Neural crest cell (in vitro differentiated cells): ENCODE data around the gene ABCA1. TPM values are rescaled to one million over a fixed set of nuclear protein-coding genes. Genes with fewer than 3 reads are reported as not detected.
"Not testable (repeated sequence)": the region's sequence is repeated elsewhere in the genome, so short reads cannot be mapped to it uniquely, and the experiment has no call there.

Source experiments
- DNase-seq: peaks from one replicate; pipeline ENCODE4 v3.0.0; 2021; ENCODE audit warnings: low read depth, mixed read lengths, low spot score
- H3K27ac Mint-ChIP-seq: one replicate; pipeline ENCODE4 v1.8.0; 2021; ENCODE audit warnings: mild to moderate bottlenecking, mixed read lengths; ENCODE audit not compliant: unreplicated experiment
- H3K27me3 Mint-ChIP-seq: 2 replicates; pipeline ENCODE4 v1.8.0; 2021; ENCODE audit warnings: low read depth, mild to moderate bottlenecking, mixed read lengths
- H3K36me3 Mint-ChIP-seq: 2 replicates; pipeline ENCODE4 v1.8.0; 2021; ENCODE audit warnings: low read depth, mild to moderate bottlenecking, mixed read lengths
- H3K4me1 Mint-ChIP-seq: 2 replicates; pipeline ENCODE4 v1.8.0; 2021; ENCODE audit warnings: mixed read lengths
- H3K4me3 Mint-ChIP-seq: one replicate; pipeline ENCODE4 v1.8.0; 2021; ENCODE audit warnings: mild to moderate bottlenecking, mixed read lengths
- H3K9me3 Mint-ChIP-seq: 2 replicates; pipeline ENCODE4 v1.8.0; 2021; ENCODE audit warnings: mixed read lengths
- CTCF ChIP-seq: fragments of 200-600 bp; sonication (generic); conservative IDR thresholded peaks from 2 replicates; pipeline ENCODE4 v1.5.0; 2021; ENCODE audit warnings: antibody characterized with exemption, mild to moderate bottlenecking
- total RNA-seq: library from RNA; stranded (reverse); gene quantifications from 2 replicates; pipeline ENCODE4 v1.2.1, GENCODE V29; 2021

The ABCA1 gene
- total RNA-seq, 1 donor from 2014 or later: 6.5 TPM

GRCh38 chr9:104931256-104931655, 3.3 kb upstream of the ABCA1 start:
- no peak overlapping the region for H3K4me3 Mint-ChIP-seq
- H3K27me3 Mint-ChIP-seq: peaks cover 9% of the 10 kb centered on the region
- TF ChIP-seq CTCF: no peak
- no peaks in the 10 kb centered on the region for H3K36me3 Mint-ChIP-seq
- no peak overlapping the region for H3K27ac Mint-ChIP-seq
- no peak for DNase-seq
- H3K9me3 Mint-ChIP-seq: no peaks in the 10 kb centered on the region
- peaks cover 42% of the 10 kb centered on the region for H3K4me1 Mint-ChIP-seq

DNA sequence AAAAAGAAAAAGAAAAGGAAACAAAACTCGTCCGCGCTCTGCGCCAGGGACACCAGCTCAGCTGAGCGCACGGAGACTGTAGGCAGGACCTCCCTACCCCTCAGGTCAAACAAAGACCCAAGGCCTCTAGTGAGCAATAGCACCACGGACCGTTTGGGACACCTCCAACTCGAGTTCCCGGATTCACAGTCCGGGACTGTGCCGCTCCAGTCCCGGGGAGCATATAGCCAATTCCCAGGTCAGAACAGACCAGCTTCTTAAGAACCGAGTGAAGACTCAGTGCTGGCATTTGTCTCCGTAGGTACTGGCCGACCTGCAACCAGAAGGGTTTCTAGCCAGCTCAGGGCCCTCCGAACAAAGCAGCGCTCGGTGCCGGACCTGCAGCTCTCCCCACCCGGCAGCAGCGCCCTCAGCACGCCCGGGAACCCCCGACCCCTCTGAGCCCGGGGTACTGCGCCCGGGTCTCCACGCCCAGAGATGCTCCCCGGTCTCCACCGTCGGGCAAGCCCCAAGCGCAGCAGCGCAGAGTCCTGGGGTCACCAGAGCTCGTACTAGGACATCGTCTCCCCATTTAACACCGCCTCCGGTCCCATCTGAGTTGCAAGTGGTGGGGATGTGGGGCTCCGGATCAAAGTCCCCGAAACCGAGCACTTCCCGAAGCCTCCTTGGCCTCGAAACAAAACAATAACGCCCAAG, 591 bp downstream of the ABCA1 start:
- peak overlapping the region; percentile 94 for H3K27ac Mint-ChIP-seq
- H3K4me3 Mint-ChIP-seq: peak overlapping the region; percentile 97
- peak; percentile 18 for DNase-seq
- TF ChIP-seq CTCF: no peak
- peaks cover 21% of the 10 kb centered on the region for H3K4me1 Mint-ChIP-seq
- no peaks in the 10 kb centered on the region for H3K9me3 Mint-ChIP-seq
- H3K27me3 Mint-ChIP-seq: peaks cover 11% of the 10 kb centered on the region
- H3K36me3 Mint-ChIP-seq: no peaks in the 10 kb centered on the region

DNA sequence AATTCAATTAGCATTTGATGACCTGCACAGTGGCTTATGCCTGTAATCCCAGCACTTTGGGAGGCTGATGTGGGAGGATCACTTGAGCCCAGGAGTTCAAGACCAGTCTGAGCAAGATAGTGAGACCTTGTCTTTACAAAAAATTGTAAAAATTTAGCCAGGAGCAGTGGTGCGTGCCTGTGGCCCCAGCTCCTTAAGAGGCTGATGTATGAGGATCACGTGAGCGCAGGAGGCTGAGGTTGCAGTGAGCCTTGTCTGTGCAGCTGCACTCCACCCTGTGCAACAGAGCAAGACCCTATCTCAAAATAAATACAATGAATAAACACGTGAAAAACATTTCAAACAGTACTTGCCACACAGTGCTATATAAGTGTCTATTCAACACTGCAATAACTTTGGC, 4.2 kb downstream of the ABCA1 start:
- DNase-seq: no peak
- TF ChIP-seq CTCF: no peak
- H3K4me3 Mint-ChIP-seq: no peak overlapping the region
- H3K36me3 Mint-ChIP-seq: no peaks in the 10 kb centered on the region
- H3K27me3 Mint-ChIP-seq: peaks cover 11% of the 10 kb centered on the region
- H3K9me3 Mint-ChIP-seq: no peaks in the 10 kb centered on the region
- H3K27ac Mint-ChIP-seq: no peak overlapping the region
- H3K4me1 Mint-ChIP-seq: peaks cover 19% of the 10 kb centered on the region

DNA sequence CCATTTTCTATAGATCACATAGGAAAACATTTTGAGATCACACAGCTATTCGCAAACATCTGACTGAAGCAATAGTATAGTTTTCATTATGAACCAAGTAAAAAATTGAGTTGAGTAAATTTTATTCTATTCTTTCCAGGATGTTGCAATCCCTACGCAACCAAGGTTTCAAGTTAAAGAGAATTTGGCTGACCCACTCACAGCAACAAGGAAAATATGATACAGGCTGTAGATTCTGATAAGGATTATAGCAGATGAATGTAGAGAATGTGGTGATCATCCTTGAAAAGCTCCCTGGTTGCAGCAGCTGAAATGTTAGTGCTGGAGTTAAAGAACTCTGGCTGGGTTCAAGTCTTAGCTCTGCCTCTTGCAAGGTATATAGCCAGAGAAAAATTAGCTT, 4.7 kb downstream of the ABCA1 start:
- H3K4me3 Mint-ChIP-seq: no peak overlapping the region
- H3K9me3 Mint-ChIP-seq: no peaks in the 10 kb centered on the region
- TF ChIP-seq CTCF: no peak
- H3K4me1 Mint-ChIP-seq: peaks cover 14% of the 10 kb centered on the region
- no peak overlapping the region for H3K27ac Mint-ChIP-seq
- H3K27me3 Mint-ChIP-seq: peaks cover 11% of the 10 kb centered on the region
- H3K36me3 Mint-ChIP-seq: no peaks in the 10 kb centered on the region
- no peak for DNase-seq

DNA sequence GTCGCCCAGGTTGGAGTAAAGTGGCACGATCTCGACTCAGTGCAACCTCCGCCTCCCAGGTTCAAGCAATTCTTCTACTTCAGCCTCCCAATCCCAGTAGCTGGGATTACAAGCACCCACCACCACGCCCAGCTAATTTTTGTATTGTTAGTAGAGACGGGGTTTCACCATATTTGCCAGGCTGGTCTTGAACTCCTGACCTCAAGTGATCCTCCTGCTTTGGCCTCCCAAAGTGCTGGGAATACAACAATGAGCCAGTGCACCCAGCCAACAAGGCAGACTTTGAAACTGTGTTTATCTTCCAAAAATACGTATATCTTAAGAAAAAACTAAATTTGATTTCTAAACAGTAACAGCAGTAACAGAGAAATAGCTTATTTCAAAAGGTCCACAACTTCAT, 5.2 kb downstream of the ABCA1 start:
- DNase-seq, H3K4me3 Mint-ChIP-seq, H3K27me3 Mint-ChIP-seq, H3K36me3 Mint-ChIP-seq, H3K9me3 Mint-ChIP-seq, H3K27ac Mint-ChIP-seq: not testable (repeated sequence)
- H3K4me1 Mint-ChIP-seq: peaks cover 12% of the 10 kb centered on the region

GRCh38 chr9:104921067-104921741, 6.8 kb downstream of the ABCA1 start:
- Mint-ChIP-seq H3K27me3 (peaks cover 2% of the 10 kb centered on the region), H3K4me3 (no peak overlapping the region), H3K9me3 (no peaks in the 10 kb centered on the region), H3K27ac (no peak overlapping the region), H3K36me3 (no peaks in the 10 kb centered on the region), H3K4me1 (peaks cover 9% of the 10 kb centered on the region)
- DNase-seq: no peak
- no peak for TF ChIP-seq CTCF
